Panc1 (cell line): Measurements from ENCODE around the gene USP37. TPM values are rescaled to one million over a fixed set of nuclear protein-coding genes. Genes with fewer than 3 reads are reported as not detected.

ENCODE experiments used
- ATAC-seq: fragments of 200-7000 bp; cut with Tn5 transposase; 2 replicates; pipeline ENCODE4 v1.9.1; 2020; ENCODE audit warnings: mild to moderate bottlenecking, moderate library complexity
- BruUV-seq: library from RNA; stranded (reverse); fragments of 400-500 nt; replicated peaks from 2 replicates; lab custom pipeline; 2021; lab: Mats Ljungman, UMichigan
- CTCF ChIA-PET: fragments of 300-600 bp; sonication (Branson Sonifier 250); formaldehyde crosslinking; loops from one replicate; lab custom pipeline; 2022; ENCODE audit warnings: antibody characterized with exemption; lab: Charles Lee
- POLR2A ChIA-PET: fragments of 300-600 bp; sonication (Branson Sonifier 250); formaldehyde crosslinking; loops from one replicate; lab custom pipeline; 2022; ENCODE audit warnings: antibody characterized with exemption; lab: Charles Lee
- DNase-seq: peaks from one replicate; pipeline ENCODE4 v3.0.0-alpha.2; 2010; ENCODE audit warnings: low read depth, low spot score
- H3K27ac ChIP-seq: 2 replicates; pipeline ENCODE4 v1.5.1; 2011; ENCODE audit warnings: mild to moderate bottlenecking, low read length, inconsistent platforms
- H3K27me3 ChIP-seq: fragments of 200-500 bp; sonication (Bioruptor generic); 2 replicates; pipeline ENCODE4 v1.6.0; 2014; ENCODE audit warnings: low read length, inconsistent platforms; ENCODE audit not compliant: control insufficient read depth, insufficient read depth
- H3K36me3 ChIP-seq: fragments of 200-500 bp; sonication (Bioruptor generic); 2 replicates; pipeline ENCODE4 v1.5.1; 2014; ENCODE audit warnings: inconsistent platforms, mild to moderate bottlenecking, low read length, moderate library complexity; ENCODE audit not compliant: control insufficient read depth, insufficient read depth
- H3K4me1 ChIP-seq: 2 replicates; pipeline ENCODE4 v1.5.1; 2011; ENCODE audit warnings: inconsistent platforms, mild to moderate bottlenecking, low read length, moderate library complexity; ENCODE audit not compliant: control insufficient read depth, insufficient read depth
- H3K4me3 ChIP-seq, 2 experiments: 2 replicates each; pipeline ENCODE4 v1.5.1; 2011 to 2012; ENCODE audit warnings: low read depth in 2 of 2, low read length in 2 of 2, mild to moderate bottlenecking in 2 of 2, inconsistent platforms in 1 of 2, moderate library complexity in 1 of 2
- H3K9me3 ChIP-seq: fragments of 200-500 bp; sonication (Bioruptor generic); 2 replicates; pipeline ENCODE4 v1.5.1; 2014; ENCODE audit warnings: low read depth, mild to moderate bottlenecking, inconsistent platforms, low read length, moderate library complexity; ENCODE audit not compliant: control insufficient read depth, insufficient read depth
- POLR2AphosphoS5 ChIP-seq: IDR thresholded peaks from 2 replicates; pipeline ENCODE4 v1.6.1; 2012; ENCODE audit warnings: mild to moderate bottlenecking, low read depth, low read length, moderate library complexity
- SIN3A ChIP-seq: IDR thresholded peaks from 2 replicates; pipeline ENCODE4 v1.6.1; 2012; ENCODE audit warnings: low read depth, mild to moderate bottlenecking, low read length, moderate library complexity, borderline replicate concordance; ENCODE audit not compliant: insufficient read depth
- TCF7L2 ChIP-seq: IDR thresholded peaks from 2 replicates; pipeline ENCODE4 v1.6.1; 2011; ENCODE audit warnings: mild to moderate bottlenecking, low read depth, low read length, inconsistent platforms
- in situ Hi-C: cut with HindIII; loops from 2 replicates; pipeline ENCODE4 v1.10.0; 2016; ENCODE audit warnings: low sequenced_read_pairs, low pct_unique_long_range_greater_than_20kb
- intact Hi-C: fragments of 100-400 bp; cut with micrococcal nuclease; formaldehyde crosslinking; loops from one replicate; pipeline ENCODE4 v1.10.0; 2022; ENCODE audit not compliant: unreplicated experiment
- total RNA-seq: library from RNA; stranded (reverse); gene quantifications from one replicate; pipeline ENCODE4 v1.2.1, GENCODE V29; 2021; ENCODE audit not compliant: unreplicated experiment
- TF ChIP-seq, protein P1 (sequence below), 2 experiments: IDR thresholded peaks; 2 replicates each; pipeline ENCODE4 v1.6.1; 2011 to 2012; ENCODE audit warnings: low read depth in 2 of 2, control low read depth in 1 of 2, low read length in 1 of 2, mild to moderate bottlenecking in 1 of 2, moderate library complexity in 1 of 2; ENCODE audit not compliant: insufficient read depth in 1 of 2
- TF ChIP-seq, protein P2 (sequence below): fragments of 450-650 bp; IDR thresholded peaks from 2 replicates; pipeline ENCODE4 v1.5.1; 2017; ENCODE audit warnings: mild to moderate bottlenecking

USP37 gene
- total RNA-seq, 1 experiment from 2014 or later = 19.2 TPM

- no peak for DNase-seq
- no peak overlapping the region for H3K4me3 ChIP-seq
- no peak overlapping the region for H3K27ac ChIP-seq
- no peaks in the 10 kb centered on the region for H3K4me1 ChIP-seq
- ChIA-PET POLR2A (no interaction called here), CTCF (no interaction called here)
- TF ChIP-seq SIN3A (no peak), POLR2AphosphoS5 (no peak), TCF7L2 (no peak)
- TF ChIP-seq, protein P1, sequence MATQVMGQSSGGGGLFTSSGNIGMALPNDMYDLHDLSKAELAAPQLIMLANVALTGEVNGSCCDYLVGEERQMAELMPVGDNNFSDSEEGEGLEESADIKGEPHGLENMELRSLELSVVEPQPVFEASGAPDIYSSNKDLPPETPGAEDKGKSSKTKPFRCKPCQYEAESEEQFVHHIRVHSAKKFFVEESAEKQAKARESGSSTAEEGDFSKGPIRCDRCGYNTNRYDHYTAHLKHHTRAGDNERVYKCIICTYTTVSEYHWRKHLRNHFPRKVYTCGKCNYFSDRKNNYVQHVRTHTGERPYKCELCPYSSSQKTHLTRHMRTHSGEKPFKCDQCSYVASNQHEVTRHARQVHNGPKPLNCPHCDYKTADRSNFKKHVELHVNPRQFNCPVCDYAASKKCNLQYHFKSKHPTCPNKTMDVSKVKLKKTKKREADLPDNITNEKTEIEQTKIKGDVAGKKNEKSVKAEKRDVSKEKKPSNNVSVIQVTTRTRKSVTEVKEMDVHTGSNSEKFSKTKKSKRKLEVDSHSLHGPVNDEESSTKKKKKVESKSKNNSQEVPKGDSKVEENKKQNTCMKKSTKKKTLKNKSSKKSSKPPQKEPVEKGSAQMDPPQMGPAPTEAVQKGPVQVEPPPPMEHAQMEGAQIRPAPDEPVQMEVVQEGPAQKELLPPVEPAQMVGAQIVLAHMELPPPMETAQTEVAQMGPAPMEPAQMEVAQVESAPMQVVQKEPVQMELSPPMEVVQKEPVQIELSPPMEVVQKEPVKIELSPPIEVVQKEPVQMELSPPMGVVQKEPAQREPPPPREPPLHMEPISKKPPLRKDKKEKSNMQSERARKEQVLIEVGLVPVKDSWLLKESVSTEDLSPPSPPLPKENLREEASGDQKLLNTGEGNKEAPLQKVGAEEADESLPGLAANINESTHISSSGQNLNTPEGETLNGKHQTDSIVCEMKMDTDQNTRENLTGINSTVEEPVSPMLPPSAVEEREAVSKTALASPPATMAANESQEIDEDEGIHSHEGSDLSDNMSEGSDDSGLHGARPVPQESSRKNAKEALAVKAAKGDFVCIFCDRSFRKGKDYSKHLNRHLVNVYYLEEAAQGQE (IDR thresholded peaks at IDR 0.05; ENCODE audit: insufficient read depth in 1 of 2, low read depth in 2 of 2, low read length in 1 of 2) = no peak
- TF ChIP-seq, protein P2, sequence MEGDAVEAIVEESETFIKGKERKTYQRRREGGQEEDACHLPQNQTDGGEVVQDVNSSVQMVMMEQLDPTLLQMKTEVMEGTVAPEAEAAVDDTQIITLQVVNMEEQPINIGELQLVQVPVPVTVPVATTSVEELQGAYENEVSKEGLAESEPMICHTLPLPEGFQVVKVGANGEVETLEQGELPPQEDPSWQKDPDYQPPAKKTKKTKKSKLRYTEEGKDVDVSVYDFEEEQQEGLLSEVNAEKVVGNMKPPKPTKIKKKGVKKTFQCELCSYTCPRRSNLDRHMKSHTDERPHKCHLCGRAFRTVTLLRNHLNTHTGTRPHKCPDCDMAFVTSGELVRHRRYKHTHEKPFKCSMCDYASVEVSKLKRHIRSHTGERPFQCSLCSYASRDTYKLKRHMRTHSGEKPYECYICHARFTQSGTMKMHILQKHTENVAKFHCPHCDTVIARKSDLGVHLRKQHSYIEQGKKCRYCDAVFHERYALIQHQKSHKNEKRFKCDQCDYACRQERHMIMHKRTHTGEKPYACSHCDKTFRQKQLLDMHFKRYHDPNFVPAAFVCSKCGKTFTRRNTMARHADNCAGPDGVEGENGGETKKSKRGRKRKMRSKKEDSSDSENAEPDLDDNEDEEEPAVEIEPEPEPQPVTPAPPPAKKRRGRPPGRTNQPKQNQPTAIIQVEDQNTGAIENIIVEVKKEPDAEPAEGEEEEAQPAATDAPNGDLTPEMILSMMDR = no peak
- no peak for ATAC-seq
- intact Hi-C loops (no loop called here), in situ Hi-C loops (no loop called here)
- no TSS peak for BruUV-seq
- no peaks in the 10 kb centered on the region for H3K9me3 ChIP-seq
- H3K36me3 ChIP-seq = peaks cover 48% of the 10 kb centered on the region
- no peaks in the 10 kb centered on the region for H3K27me3 ChIP-seq
Observed at GRCh38 chr2:218547978-218548377, 20.2 kb downstream of the USP37 start.

DNA sequence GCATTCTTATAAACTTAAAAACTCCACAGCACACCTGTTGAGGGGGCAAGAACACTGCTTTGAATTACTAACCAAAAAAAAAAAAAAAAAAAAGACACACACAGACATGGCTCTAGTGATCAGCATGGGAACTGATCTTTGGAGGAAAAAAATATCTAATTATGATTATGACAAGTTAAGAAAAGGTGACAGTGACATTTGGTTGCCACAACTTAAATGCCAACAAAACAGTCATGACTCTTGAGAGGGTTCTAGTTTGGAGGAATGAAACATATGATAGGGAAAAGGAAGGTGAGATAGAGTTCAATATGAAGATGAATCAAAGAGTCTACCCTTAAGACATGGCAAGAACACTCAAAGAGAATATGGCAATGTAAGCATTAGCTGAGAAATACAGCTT lies 20.6 kb downstream of the USP37 start:
- ATAC-seq = no peak

More for the DNA sequence above, 20.6 kb downstream of the USP37 start:
- ChIA-PET CTCF (no interaction called here), POLR2A (no interaction called here)
- Histone ChIP-seq H3K27me3 (no peaks in the 10 kb centered on the region), H3K9me3 (no peaks in the 10 kb centered on the region), H3K27ac (no peak overlapping the region), H3K4me3 (no peak overlapping the region), H3K36me3 (peaks cover 51% of the 10 kb centered on the region), H3K4me1 (no peaks in the 10 kb centered on the region)
- in situ Hi-C loops = no loop called here
- DNase-seq = no peak
- intact Hi-C loops = no loop called here
- no TSS peak for BruUV-seq
- TF ChIP-seq, protein P2 = no peak
- TF ChIP-seq SIN3A (no peak), TCF7L2 (no peak), POLR2AphosphoS5 (no peak)
- TF ChIP-seq, protein P1 (IDR thresholded peaks at IDR 0.05; ENCODE audit: insufficient read depth in 1 of 2, low read depth in 2 of 2, low read length in 1 of 2) = no peak
